HCT116 (cell line): ENCODE data around the gene CDK14. TPM values are rescaled to one million over a fixed set of nuclear protein-coding genes. Genes with fewer than 3 reads are reported as not detected.

Experiments
- ATAC-seq: fragments of 200-7000 bp; cut with Tn5 transposase; 2 replicates; pipeline ENCODE4 v1.9.1; 2020; ENCODE audit warnings: mild to moderate bottlenecking, moderate library complexity
- BruUV-seq: library from RNA; stranded (reverse); fragments of 400-500 nt; replicated peaks from 2 replicates; lab custom pipeline; 2021; lab: Mats Ljungman, UMichigan
- CTCF ChIA-PET: fragments of 300-600 bp; sonication (Branson Sonifier 250); formaldehyde crosslinking; loops from one replicate; lab custom pipeline; 2021; ENCODE audit warnings: antibody characterized with exemption; lab: Charles Lee
- POLR2A ChIA-PET: fragments of 300-600, 350-600 bp; sonication (Branson Sonifier 250); formaldehyde crosslinking; loops from one replicate; lab custom pipeline; 2021; ENCODE audit warnings: antibody characterized with exemption; lab: Charles Lee
- RAD21 ChIA-PET, 2 experiments: fragments of 300-600 bp; sonication (Branson Sonifier 250); formaldehyde crosslinking; loops; one replicate each; lab custom pipeline; 2023; ENCODE audit warnings: low total read pairs in 2 of 2; ENCODE audit not compliant: uncharacterized antibody in 2 of 2, unreplicated experiment in 2 of 2, low non-redundant PET in 1 of 2; lab: Charles Lee
- DNase-seq: peaks from one replicate; pipeline ENCODE4 v3.0.0-alpha.2; 2010; ENCODE audit warnings: low read depth, low spot score
- H2AFZ ChIP-seq: fragments of 200-600 bp; shearing (Covaris generic), sonication (generic); 2 replicates; pipeline ENCODE4 v1.6.1; 2017; ENCODE audit warnings: low read depth, mixed run types, mixed read lengths, antibody characterized with exemption, low read length; ENCODE audit not compliant: poor library complexity, severe bottlenecking
- H3K27ac ChIP-seq: 2 replicates; pipeline ENCODE4 v1.5.1; 2012; ENCODE audit warnings: low read depth, low read length
- H3K27me3 ChIP-seq: fragments of 200-600 bp; sonication (generic); 2 replicates; pipeline ENCODE4 v1.6.1; 2016; ENCODE audit warnings: mixed run types, low read length, mixed read lengths; ENCODE audit not compliant: insufficient read depth
- H3K36me3 ChIP-seq, 2 experiments: fragments of 200-500 bp in 1 of 2; fragments of 200-600 bp in 1 of 2; sonication (Bioruptor generic) in 1 of 2; sonication (generic) in 1 of 2; 2 replicates each; pipeline versions ENCODE4 v1.5.1 to v1.6.1; 2014 to 2016; ENCODE audit warnings: low read length in 2 of 2, inconsistent platforms in 1 of 2, mixed read lengths in 1 of 2, mixed run types in 1 of 2; ENCODE audit not compliant: insufficient read depth in 2 of 2, control insufficient read depth in 1 of 2
- H3K4me1 ChIP-seq, 2 experiments: fragments of 200-600 bp in 1 of 2; sonication (generic) in 1 of 2; 2 replicates each; pipeline versions ENCODE4 v1.5.1 to v1.6.1; 2012 to 2017; ENCODE audit warnings: low read length in 2 of 2, inconsistent platforms in 1 of 2, mild to moderate bottlenecking in 1 of 2, mixed read lengths in 1 of 2, mixed run types in 1 of 2, moderate library complexity in 1 of 2; ENCODE audit not compliant: insufficient read depth in 2 of 2, control insufficient read depth in 1 of 2
- H3K4me2 ChIP-seq: fragments of 200-600 bp; sonication (generic); 2 replicates; pipeline ENCODE4 v1.6.1; 2017; ENCODE audit warnings: mixed run types, low read length, mixed read lengths
- H3K4me3 ChIP-seq, 2 experiments: fragments of 200-600 bp in 1 of 2; sonication (generic) in 1 of 2; replicated peaks in 1 of 2; 2 replicates each; pipeline ENCODE4 v1.5.1; 2011 to 2016; ENCODE audit warnings: low read length in 2 of 2, control low read depth in 1 of 2, low read depth in 1 of 2, mild to moderate bottlenecking in 1 of 2, mixed read lengths in 1 of 2, mixed run types in 1 of 2
- H3K79me2 ChIP-seq: fragments of 200-600 bp; sonication (generic); 2 replicates; pipeline ENCODE4 v1.6.1; 2017; ENCODE audit warnings: mild to moderate bottlenecking, mixed run types, low read length, moderate library complexity, mixed read lengths; ENCODE audit not compliant: insufficient read depth
- H3K9ac ChIP-seq: fragments of 200-600 bp; sonication (generic); 2 replicates; pipeline ENCODE4 v1.6.1; 2016; ENCODE audit warnings: low read length, mixed read lengths
- H3K9me2 ChIP-seq: fragments of 200-600 bp; sonication (generic), shearing (Covaris generic); 2 replicates; pipeline ENCODE4 v1.6.1; 2017; ENCODE audit warnings: mixed run types, mild to moderate bottlenecking, moderate library complexity; ENCODE audit not compliant: insufficient read depth
- H3K9me3 ChIP-seq, 2 experiments: fragments of 200-500 bp in 1 of 2; fragments of 200-600 bp in 1 of 2; sonication (Bioruptor generic) in 1 of 2; sonication (generic) in 1 of 2; 2 replicates each; pipeline ENCODE4 v1.6.1; 2014 to 2017; ENCODE audit warnings: low read length in 2 of 2, mixed read lengths in 2 of 2, inconsistent platforms in 1 of 2, low read depth in 1 of 2, mild to moderate bottlenecking in 1 of 2, mixed run types in 1 of 2, moderate library complexity in 1 of 2; ENCODE audit not compliant: control insufficient read depth in 1 of 2, insufficient read depth in 1 of 2
- H4K20me1 ChIP-seq: fragments of 200-600 bp; sonication (generic), shearing (Covaris generic); 2 replicates; pipeline ENCODE4 v1.6.1; 2017; ENCODE audit warnings: mixed run types, mild to moderate bottlenecking, moderate library complexity; ENCODE audit not compliant: insufficient read depth
- CBX3 ChIP-seq: IDR thresholded peaks from 2 replicates; pipeline ENCODE4 v1.6.1; 2012; ENCODE audit warnings: low read depth
- CEBPB ChIP-seq: IDR thresholded peaks from 2 replicates; pipeline ENCODE4 v1.6.1; 2012; ENCODE audit warnings: low read depth
- EGR1 ChIP-seq: IDR thresholded peaks from 2 replicates; pipeline ENCODE4 v1.6.1; 2012; ENCODE audit warnings: low read depth
- ELF1 ChIP-seq: IDR thresholded peaks from 2 replicates; pipeline ENCODE4 v1.6.1; 2012; ENCODE audit warnings: low read depth, borderline replicate concordance
- EZH2 ChIP-seq: fragments of 200-600 bp; sonication (generic); IDR thresholded peaks from 2 replicates; pipeline ENCODE4 v1.6.1; 2017; ENCODE audit warnings: antibody characterized with exemption, mixed run types
- FOSL1 ChIP-seq: IDR thresholded peaks from 2 replicates; pipeline ENCODE4 v1.6.1; 2012; ENCODE audit warnings: low read depth
- POLR2A ChIP-seq: IDR thresholded peaks from 2 replicates; pipeline ENCODE4 v1.7.0; 2011; ENCODE audit warnings: borderline replicate concordance; ENCODE audit not compliant: insufficient read depth, insufficient read length; ENCODE audit errors: extremely low read depth
- SIN3A ChIP-seq: IDR thresholded peaks from 2 replicates; pipeline ENCODE4 v1.6.1; 2012; ENCODE audit warnings: low read depth
- TCF7L2 ChIP-seq: IDR thresholded peaks from 2 replicates; pipeline ENCODE4 v1.7.0; 2011; ENCODE audit warnings: borderline replicate concordance, inconsistent platforms; ENCODE audit not compliant: insufficient read depth, insufficient read length; ENCODE audit errors: extremely low read depth
- ZFX ChIP-seq: fragments of 450-650 bp; IDR thresholded peaks from 2 replicates; pipeline ENCODE4 v1.6.1; 2017
- ZNF274 ChIP-seq: fragments of 200-500 bp; sonication (Bioruptor generic); IDR thresholded peaks from 2 replicates; pipeline ENCODE4 v1.6.1; 2014; ENCODE audit warnings: mild to moderate bottlenecking, low read depth, low read length, inconsistent platforms
- intact Hi-C: fragments of 100-400 bp; cut with micrococcal nuclease; formaldehyde crosslinking; loops from 2 replicates; pipeline ENCODE4 v1.10.0; 2022
- total RNA-seq: library from RNA; stranded (reverse); gene quantifications from one replicate; pipeline ENCODE4 v1.2.1, GENCODE V29; 2021; ENCODE audit not compliant: unreplicated experiment
- TF ChIP-seq, protein P1 (sequence below), 3 experiments: fragments of 200-600 bp in 1 of 3; sonication (generic) in 1 of 3; IDR thresholded peaks in 2 of 3; conservative IDR thresholded peaks in 1 of 3; 2 replicates each; pipeline ENCODE4 v1.5.1; 2012 to 2017; ENCODE audit warnings: low read depth in 2 of 3, low read length in 2 of 3, antibody characterized with exemption in 1 of 3, borderline replicate concordance in 1 of 3, control low read depth in 1 of 3, mild to moderate bottlenecking in 1 of 3, mixed read lengths in 1 of 3, mixed run types in 1 of 3, moderate library complexity in 1 of 3; ENCODE audit not compliant: insufficient read depth in 1 of 3
- TF ChIP-seq, protein P2 (sequence below): IDR thresholded peaks from 2 replicates; pipeline ENCODE4 v1.6.1; 2012
- TF ChIP-seq, protein P3 (sequence below): IDR thresholded peaks from 2 replicates; pipeline ENCODE4 v1.6.1; 2012
- TF ChIP-seq, protein P4 (sequence below): IDR thresholded peaks from 2 replicates; pipeline ENCODE4 v1.6.1; 2012; ENCODE audit warnings: low read depth

CDK14 gene
- total RNA-seq, 1 experiment from 2014 or later = 10.2 TPM

DNA sequence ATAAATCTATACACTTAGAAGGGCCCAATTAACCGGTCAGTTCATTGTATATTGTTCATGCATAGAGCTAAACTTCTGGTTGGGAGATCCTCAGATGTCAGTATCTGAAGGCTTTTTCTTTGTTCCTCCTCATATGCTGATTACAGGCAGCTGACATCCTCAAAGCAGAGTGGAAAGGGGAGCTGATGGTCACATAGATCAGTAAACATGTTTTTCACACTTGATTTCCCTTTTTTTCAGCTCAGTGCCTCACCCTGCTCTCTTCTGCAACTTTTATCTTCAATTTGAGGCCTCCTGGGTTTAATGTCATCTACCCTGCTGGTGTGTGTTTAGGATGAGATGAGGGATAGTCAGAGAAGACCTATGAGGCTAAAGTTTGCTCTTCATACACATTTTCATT lies 370.2 kb downstream of the CDK14 start:
- no peak for ATAC-seq
- Histone ChIP-seq H3K9me3 (no peaks in the 10 kb centered on the region), H3K27me3 (no peaks in the 10 kb centered on the region), H3K9ac (no peak overlapping the region), H3K4me2 (no peak overlapping the region), H3K4me1 (no peaks in the 10 kb centered on the region), H3K36me3 (no peaks in the 10 kb centered on the region), H3K4me3 (no peak overlapping the region), H3K9me2 (no peaks in the 10 kb centered on the region), H3K79me2 (no peaks in the 10 kb centered on the region), H3K27ac (no peak overlapping the region), H2AFZ (no peak overlapping the region), H4K20me1 (no peaks in the 10 kb centered on the region)
- BruUV-seq = no TSS peak
- TF ChIP-seq, protein P1, sequence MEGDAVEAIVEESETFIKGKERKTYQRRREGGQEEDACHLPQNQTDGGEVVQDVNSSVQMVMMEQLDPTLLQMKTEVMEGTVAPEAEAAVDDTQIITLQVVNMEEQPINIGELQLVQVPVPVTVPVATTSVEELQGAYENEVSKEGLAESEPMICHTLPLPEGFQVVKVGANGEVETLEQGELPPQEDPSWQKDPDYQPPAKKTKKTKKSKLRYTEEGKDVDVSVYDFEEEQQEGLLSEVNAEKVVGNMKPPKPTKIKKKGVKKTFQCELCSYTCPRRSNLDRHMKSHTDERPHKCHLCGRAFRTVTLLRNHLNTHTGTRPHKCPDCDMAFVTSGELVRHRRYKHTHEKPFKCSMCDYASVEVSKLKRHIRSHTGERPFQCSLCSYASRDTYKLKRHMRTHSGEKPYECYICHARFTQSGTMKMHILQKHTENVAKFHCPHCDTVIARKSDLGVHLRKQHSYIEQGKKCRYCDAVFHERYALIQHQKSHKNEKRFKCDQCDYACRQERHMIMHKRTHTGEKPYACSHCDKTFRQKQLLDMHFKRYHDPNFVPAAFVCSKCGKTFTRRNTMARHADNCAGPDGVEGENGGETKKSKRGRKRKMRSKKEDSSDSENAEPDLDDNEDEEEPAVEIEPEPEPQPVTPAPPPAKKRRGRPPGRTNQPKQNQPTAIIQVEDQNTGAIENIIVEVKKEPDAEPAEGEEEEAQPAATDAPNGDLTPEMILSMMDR (IDR thresholded peaks at IDR 0.05 in 2 of 3, conservative IDR thresholded peaks at IDR 0.05 in 1 of 3; ENCODE audit: borderline replicate concordance in 1 of 3, insufficient read depth in 1 of 3, low read depth in 2 of 3, low read length in 2 of 3) = no peak
- no peak for TF ChIP-seq CEBPB
- no peak for TF ChIP-seq TCF7L2
- TF ChIP-seq SIN3A = no peak
- TF ChIP-seq ZFX = no peak
- no peak for TF ChIP-seq POLR2A
- TF ChIP-seq, protein P2, sequence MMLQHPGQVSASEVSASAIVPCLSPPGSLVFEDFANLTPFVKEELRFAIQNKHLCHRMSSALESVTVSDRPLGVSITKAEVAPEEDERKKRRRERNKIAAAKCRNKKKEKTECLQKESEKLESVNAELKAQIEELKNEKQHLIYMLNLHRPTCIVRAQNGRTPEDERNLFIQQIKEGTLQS = no peak
- TF ChIP-seq ELF1 = no peak
- TF ChIP-seq EGR1 = no peak
- TF ChIP-seq EZH2 = no peak
- TF ChIP-seq CBX3 = no peak
- no peak for TF ChIP-seq FOSL1
- TF ChIP-seq, protein P3, sequence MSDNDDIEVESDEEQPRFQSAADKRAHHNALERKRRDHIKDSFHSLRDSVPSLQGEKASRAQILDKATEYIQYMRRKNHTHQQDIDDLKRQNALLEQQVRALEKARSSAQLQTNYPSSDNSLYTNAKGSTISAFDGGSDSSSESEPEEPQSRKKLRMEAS = no peak
- TF ChIP-seq, protein P4, sequence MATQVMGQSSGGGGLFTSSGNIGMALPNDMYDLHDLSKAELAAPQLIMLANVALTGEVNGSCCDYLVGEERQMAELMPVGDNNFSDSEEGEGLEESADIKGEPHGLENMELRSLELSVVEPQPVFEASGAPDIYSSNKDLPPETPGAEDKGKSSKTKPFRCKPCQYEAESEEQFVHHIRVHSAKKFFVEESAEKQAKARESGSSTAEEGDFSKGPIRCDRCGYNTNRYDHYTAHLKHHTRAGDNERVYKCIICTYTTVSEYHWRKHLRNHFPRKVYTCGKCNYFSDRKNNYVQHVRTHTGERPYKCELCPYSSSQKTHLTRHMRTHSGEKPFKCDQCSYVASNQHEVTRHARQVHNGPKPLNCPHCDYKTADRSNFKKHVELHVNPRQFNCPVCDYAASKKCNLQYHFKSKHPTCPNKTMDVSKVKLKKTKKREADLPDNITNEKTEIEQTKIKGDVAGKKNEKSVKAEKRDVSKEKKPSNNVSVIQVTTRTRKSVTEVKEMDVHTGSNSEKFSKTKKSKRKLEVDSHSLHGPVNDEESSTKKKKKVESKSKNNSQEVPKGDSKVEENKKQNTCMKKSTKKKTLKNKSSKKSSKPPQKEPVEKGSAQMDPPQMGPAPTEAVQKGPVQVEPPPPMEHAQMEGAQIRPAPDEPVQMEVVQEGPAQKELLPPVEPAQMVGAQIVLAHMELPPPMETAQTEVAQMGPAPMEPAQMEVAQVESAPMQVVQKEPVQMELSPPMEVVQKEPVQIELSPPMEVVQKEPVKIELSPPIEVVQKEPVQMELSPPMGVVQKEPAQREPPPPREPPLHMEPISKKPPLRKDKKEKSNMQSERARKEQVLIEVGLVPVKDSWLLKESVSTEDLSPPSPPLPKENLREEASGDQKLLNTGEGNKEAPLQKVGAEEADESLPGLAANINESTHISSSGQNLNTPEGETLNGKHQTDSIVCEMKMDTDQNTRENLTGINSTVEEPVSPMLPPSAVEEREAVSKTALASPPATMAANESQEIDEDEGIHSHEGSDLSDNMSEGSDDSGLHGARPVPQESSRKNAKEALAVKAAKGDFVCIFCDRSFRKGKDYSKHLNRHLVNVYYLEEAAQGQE = no peak
- no peak for TF ChIP-seq ZNF274
- intact Hi-C loops = no loop called here
- no peak for DNase-seq
- ChIA-PET RAD21 (no interaction called here), POLR2A (no interaction called here), CTCF (no interaction called here)
